GM21381 (cell line): Measurements from ENCODE around the gene TNC.

ENCODE experiments used
- ATAC-seq: cut with Tn5 transposase; IDR thresholded peaks from one replicate; pipeline ENCODE4 v1.9.1; 2021; ENCODE audit warnings: mild to moderate bottlenecking, moderate library complexity; ENCODE audit not compliant: unreplicated experiment

Gene TNC

DNA sequence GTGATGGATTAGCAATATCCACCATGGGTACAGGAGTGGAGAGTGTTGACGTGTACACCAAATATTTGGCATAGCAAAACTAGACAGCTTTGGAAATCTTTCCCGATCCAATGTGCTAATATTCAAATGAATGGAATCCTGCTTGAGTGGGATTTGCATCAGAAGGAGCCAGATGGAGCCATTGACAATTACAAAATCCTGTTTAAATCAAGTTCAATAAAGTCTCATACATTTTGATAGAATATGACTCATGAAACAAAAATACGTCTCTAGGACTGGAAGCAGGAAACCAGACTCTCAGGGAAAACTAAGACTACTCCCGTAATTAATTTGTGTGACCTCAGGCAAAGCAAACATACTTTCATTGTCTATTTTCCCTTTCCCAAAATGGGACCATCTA, 13.0 kb downstream of the TNC start:
- no peak for ATAC-seq

DNA sequence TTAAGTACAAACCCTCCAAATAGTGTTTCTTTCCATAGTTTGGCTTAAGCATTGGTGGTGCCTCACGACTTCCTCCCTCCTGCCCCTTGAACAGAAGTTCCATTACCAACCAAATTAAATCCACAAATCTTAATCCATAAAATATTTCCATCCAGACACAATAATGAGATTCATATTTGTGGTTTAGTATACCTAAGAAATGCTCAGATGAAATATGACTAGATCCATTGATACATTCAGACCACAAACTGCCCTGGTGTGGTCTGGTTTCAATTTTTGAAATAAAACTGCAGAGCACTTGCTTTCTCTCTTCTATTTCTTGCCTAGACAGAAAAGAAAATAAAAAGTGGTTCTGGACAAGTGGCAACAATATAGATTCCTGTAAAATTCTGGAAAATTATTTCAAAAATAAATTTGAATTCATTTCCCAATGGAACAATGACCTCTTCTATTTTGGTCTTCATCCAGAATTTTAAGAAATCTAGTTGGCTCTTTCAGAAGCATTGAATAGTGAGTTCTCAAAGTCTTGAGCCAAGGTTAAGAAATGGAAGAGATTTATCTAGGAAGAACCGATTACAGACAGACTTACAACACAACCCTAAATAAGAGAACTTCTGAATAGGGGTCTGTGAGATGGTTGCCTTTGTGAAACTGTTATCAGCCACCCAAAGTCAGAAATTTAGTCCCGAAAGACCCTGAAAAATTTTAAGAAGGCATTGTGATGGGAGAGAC, 14.0 kb downstream of the TNC start:
- no peak for ATAC-seq

DNA sequence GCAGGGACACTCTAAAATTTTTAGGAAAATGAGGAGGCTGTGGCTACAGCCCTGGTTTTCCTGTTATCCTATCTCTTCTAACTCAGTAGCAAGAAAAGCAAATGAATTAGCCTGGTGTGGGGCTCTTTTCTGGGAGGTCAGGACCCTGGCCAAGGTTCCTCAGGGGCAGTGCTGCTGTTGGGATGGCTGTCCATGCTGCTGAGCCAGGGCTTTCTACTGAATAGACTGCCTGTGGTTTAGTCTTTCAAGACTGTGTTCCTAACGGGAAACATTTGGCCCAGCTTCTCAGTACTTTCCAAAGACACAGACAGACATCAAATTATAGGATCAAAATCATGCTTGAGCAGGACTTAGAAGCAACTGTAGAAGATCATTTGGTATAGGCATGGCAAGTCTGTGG, 18.1 kb downstream of the TNC start:
- no peak for ATAC-seq

DNA sequence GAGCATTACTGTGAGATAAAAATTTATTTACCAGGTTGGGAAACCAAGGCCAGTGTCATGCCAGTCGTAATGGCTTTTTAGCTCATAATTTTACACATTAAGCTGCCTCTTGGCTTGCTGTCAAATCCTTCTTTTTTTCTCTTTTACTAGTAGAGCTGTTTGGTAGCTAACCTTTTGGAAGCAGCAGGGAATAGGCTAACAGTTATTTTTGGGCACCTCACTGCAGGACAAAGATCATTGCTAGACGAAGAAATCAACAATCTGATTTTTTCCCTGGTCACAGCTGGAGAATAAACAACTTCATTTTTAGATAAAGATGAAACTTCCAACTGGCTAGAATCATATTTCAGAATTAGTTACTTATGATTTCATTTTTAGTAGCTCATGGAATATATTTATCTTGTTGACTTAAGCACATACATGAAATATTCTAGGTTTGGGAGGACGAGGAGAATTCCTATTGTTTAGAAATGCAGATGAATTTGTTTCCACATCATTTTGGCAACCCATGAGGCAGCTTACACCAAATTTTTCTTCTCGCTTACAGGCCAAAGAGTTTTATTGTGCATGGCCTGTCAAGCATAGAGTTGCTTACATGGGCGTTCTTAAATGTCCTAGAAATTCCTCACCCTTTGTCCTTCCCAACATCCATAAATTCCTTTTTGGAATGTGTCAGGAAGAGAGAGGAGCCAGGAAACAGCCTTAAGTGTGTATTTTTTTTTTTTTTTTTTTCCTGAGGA, 19.6 kb downstream of the TNC start:
- ATAC-seq: no peak

DNA sequence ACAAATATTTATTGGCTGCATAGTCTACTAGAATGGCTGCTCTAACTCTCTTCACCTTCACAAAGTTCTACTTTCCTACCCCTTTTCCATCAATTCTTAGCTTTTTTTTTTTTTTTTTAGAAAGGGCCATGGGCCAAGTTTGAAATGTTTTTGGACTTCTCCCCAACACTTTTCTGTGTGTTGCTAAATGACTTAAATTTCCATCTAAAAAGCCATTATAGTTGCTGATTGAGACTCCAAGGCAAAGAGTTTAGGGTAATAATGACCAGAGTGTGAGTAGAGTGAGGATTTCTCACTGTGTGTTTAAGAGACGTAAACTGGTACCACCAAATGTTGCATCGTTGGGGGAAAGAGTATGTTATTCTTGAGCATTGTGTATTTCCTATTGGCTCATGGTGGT, 24.4 kb downstream of the TNC start:
- no peak for ATAC-seq

DNA sequence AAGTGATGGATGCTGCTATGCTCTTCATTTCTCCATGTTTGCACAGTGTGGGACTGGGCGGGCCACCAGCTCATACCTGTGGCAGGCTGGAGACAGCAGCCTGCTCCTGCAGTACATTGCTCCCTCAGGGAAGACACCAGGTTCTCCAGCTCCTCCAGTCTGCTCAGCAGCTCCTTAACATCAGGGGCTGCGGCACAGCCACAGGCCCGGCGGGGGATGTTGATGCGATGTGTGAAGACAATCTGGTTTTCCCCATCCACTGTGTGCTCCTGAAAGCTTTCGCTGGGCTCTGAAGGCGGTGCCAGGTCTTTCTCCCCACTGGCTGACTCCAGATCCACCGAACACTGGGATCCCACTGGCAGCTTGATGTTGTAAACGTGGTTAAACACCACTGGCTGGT, 27.5 kb downstream of the TNC start:
- no peak for ATAC-seq

DNA sequence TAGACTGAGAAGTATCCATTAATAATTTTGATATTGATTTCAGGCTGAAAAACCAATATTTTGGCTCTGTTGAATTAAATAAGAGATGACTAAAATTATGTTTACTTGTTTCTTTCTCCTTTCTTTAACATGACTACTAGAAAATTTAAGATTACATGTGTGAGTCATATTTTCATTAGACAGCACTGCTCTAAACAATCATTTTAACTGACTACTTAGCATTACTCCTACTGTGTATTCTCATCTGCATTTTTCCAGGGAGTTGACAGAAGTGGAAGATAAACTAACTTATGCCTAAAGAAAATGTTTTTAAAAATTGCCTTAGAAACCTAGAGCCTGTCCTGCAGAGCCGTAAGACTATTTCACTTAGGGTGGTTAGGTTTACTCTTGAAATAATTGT, 29.1 kb downstream of the TNC start:
- ATAC-seq: no peak

DNA sequence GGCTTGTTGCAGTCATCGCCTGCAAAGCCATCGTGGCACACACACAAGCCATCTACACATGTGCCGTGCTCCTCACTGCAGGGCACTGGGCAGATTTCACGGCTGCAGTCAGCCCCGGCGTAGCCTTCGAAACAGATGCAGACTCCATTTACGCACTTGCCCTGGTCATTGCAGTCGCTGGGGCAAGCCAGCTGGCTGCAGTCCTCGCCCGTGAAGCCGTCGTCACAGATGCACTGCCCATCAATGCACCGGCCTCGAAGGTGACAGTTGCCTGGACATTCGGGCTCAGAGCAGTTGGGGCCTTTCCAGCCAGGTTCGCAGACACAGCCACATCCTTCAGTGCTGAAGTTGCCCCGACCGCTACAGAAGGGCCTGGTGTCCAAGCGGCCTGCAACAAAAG, 31.1 kb downstream of the TNC start:
- ATAC-seq: no peak

DNA sequence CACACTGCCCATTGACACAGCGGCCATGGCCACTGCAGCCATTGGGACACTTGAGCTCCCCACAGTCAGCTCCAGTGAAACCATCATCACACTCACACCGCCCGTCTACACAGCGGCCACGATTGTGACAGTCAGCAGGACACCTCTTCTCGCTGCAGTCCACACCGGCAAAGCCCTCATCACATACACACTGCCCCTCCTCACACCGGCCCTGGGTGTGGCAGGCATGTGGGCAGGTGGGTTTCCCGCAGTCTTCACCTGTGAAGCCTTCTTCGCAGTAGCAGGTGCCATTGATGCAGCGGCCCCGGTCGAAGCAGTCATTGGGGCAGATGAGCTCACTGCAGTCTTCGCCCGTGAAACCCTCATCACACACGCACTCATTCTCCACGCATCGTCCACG, 31.5 kb downstream of the TNC start:
- ATAC-seq: no peak

DNA sequence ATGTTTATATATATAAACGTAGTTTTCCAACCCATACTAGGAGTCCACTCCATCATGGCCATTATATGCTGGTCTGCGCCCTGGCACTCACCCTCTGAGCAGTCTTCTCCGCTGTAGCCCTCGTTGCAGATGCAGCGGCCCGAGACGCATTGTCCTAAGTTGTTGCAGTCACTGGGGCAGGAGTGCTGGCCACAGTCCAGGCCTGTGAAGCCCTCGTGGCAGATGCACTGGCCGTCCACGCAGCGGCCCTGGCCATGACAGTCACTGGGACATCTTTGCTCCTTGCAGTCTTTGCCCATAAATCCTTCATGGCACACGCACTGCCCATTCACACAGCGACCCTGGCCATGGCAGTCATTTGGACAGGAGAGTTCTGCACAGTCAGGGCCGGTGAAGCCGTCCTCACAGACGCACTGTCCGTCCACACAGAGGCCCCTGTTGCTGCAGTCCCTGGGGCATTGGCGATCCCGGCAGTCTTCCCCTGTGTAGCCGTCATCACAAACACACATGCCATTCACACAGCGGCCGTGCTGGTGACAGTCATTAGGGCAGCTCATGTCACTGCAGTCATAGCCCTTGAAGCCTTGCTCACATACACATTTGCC, 32.1 kb downstream of the TNC start:
- no peak for ATAC-seq

DNA sequence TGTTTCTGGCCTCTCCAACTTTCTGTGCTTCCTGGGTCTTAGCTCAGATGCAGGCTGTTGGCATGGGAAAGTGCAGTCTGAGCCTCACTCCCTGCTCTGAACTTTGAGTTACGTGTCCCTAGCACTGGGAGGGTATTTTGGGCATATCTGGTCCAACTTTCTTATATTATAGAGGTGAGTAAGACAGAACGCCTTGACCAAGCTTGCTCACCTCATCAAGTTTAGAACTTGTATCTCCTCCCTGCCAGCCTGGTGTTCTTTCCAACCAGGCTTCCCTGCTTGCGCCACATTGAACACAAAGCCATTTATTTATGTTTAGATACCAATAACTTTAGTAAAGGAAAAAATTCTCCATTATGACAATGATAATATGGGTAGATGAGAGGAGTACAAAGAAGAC, 33.2 kb downstream of the TNC start:
- no peak for ATAC-seq

DNA sequence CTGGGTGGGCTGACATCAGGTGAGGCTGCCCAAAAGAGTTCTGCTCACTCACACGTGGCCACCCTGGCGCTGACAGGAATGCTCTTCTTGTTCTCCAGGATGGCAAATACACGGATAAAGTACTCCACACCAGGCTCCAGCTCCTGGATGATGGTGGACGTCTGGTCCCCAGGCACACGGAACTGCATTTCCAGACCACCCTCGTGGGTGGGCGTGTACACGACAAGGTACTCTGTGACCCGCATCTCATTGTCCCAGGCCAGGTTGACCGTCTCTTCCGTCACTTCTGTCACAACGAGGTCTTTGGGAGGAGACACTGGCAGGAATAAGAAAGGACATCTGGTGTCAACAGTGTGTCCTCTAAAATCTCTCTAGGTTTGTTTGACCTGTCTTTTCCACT, 33.8 kb downstream of the TNC start:
- ATAC-seq: no peak

DNA sequence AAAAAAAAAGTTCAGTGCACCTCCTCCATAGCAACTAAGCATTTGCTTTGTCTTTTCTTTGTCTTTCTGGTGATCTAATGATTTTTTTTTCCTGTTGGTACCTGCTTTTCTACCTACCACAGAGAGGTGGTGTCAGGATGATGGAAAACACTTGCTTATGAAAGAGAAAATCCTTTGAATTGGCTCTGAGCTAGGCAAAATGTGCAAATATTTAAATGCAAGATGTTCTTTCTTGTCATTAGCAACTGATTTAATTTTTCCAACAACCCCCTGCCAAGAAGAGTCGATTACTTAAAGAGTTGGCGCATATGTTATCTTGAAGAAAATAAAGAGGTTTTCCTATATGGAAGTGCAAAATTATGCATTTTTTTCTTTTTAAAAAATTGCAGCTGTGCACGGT, 37.7 kb downstream of the TNC start:
- no peak for ATAC-seq

DNA sequence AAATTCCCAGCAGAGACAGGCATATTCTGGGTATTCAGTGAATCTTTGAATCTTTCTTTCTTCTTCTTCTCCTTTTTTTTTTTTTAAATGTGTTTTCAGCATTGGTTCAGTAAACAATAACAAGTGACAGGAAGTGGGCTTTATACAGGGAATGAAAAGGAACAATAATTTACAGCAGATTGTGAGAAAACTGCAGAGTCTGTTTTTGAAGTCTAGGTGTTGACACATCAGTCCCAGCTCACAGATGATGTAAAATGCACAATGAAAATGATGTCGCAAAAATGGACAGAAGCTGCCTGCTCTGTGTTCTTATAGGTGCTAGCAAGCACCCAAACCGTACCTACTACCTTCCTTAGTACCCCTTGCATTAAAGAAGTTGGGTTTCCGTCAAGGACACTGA, 38.8 kb downstream of the TNC start:
- ATAC-seq: no peak

DNA sequence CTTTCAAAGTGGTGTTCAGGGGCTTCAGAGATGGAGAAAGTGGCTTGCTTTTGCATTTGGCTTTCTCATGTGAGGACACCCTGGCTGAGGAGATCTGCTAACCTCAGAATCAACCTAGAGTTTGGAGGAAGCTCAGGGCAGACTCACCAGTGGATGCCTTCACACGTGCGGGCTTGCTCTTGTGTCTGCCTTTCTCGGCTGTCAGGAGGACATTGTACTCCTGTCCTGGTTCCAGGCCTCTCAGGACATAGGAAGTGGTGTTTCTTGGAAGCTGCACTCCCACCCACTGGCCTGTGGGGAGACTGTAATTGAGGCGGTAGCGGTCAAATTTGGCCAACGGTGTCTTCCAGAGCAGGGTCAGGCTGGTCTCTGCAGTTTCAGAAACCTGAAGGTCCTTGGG, 44.5 kb downstream of the TNC start:
- no peak for ATAC-seq

DNA sequence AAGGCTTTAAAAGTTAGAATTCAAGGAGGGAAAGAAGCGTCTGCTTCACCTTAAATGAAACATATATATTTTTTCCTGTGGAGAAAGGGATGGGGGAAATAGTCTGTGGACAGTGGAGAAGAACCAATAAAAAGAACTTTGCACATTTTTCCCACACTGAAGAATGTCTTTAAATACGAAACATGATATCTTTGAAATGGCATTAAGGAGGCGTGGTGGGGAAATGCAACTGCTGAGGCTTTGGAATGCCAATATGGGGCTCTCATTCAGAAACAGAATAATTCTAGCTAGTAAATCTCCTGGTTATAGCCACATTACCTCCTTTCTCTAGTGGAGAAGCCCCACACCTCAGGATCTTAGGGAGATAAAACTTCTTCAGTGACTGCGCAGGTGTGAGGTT, 46.8 kb downstream of the TNC start:
- ATAC-seq: no peak

DNA sequence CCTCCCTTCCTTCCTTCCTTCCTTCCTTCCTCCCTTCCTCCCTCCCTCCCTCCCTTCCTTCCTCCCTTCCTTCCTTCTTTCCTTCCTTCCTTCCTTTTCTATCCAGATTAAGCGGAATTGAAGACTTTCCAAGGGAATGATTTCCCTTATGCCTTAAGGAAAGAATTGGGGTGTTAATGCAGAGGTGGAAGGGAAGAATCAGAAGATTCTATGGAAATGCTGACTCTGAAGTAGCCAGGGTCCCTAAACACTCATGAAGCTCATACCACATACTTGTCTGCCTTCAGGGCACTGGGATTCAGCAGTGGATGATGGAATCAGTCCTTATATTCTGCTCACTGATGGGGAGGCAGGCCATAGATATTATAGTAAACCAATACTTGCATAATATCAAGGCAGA, 48.2 kb downstream of the TNC start:
- no peak for ATAC-seq

DNA sequence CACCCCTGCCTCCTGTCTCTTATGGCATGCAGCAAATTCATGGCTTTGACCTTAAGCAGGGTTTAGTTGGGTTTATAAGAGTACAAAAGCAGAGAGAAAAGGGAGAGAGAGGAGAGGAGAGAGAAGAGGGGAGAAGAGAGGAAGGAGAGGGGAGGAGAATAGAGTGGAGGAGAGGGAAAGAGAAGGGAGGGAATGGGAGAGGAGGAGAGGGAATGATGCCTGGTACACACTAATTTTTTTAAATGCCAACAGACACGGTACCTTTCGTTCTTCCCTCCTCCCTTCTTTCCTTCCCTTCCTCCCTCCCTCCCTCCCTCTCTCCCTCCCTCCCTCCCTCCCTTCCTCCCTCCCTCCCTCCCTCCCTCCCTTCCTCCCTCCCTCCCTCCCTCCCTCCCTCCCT, 48.7 kb downstream of the TNC start:
- ATAC-seq: no peak

DNA sequence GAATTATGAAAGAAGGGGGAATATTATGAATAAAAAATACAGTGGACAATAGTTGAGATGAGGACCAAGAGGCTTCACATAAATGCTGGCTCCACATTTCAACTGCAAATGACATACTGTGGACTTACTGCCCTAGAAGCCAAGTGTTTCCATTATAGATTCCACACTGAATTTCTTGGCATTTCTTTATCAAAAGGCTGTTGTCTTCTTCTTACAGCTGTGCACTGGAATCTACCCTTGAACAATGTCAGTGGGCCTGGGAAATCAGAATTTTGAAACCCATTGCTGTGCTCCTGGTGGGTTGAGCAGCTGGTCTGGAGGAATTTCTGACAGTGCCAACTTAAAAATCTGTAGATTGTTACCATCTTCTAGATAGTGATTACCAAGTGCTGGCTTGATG, 49.9 kb downstream of the TNC start:
- ATAC-seq: no peak

DNA sequence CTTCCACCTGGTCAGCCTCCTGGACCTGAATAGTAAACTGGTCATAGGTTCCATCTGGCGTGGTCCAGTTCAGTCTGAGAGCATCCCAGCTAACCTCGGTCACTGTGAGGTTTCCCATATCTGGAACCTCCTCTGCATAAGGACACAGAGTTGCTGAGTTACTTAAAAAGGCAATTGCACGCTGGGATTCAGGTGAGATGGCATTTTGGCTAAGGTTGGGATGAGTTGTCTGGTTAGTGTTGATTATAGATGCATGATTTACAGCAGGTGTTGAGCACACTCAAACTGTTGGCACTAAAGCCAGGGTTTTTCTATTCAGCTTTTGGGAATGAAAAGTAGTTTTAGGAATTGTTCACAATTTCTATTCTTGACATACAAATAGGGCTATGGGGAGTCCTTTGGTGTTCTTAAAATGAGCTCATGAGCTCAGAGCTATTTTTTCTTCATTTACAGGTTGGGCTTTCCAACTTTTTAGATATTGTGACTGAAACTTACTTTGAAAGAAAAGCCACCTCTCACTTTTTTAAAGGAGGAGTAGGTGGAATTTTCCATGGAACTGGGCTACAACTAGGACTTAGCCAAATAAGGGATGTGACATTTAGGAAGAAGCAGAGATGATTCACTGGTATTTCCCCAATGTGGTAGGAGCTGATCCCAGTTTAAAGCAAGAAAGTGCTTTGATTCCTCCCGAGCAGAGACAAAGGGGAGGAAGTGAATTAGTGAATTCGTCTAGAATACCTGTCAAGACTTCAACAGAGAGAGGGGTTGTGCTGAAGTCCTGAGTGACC, 54.7 kb downstream of the TNC start:
- ATAC-seq: no peak

DNA sequence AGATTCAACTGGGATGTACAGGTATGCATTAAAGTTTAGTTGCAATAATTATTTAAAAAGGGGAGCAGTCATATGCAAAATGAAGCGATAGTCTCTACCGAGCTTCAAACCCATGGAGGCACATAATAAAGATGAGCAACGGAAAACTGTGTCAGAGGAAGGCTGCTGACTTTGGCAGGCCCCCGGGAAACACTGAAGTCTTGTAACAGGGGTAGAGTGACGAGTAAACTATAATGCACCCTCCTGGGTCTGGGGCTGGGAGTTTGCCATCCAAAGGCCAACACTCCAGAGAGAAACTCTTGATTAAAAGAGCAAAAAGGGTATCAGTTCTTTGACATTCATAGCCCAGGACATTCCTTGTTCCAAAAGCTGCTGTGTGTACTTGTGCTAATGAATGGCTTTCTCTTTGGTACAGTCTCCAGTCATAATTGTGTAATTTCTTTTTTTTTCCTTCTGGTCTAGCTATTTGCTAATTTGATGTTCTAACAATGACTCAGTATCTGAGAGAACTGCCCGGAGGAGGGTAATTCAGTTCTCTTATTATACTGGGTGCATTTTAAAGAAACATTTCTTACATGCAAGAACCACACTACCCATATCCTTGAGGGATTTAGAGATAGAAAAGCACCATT, 59.2 kb downstream of the TNC start:
- ATAC-seq: no peak
